Fibroblast of mammary gland (primary cell): Measurements from ENCODE around the gene ELOA.
"Not testable (repeated sequence)": the region's sequence is repeated elsewhere in the genome, so short reads cannot be mapped to it uniquely, and the experiment has no call there.

Source experiments
- DNase-seq: peaks from one replicate; pipeline ENCODE4 v3.0.0-alpha.2; 2010; ENCODE audit warnings: low read depth
- H3K4me3 ChIP-seq: 2 replicates; pipeline ENCODE4 v1.5.1; 2011; ENCODE audit warnings: low read depth, mild to moderate bottlenecking, low read length, moderate library complexity; ENCODE audit not compliant: control insufficient read depth
- CTCF ChIP-seq: conservative IDR thresholded peaks from 2 replicates; pipeline ENCODE4 v1.5.1; 2011; ENCODE audit warnings: low read depth, low read length, inconsistent platforms; ENCODE audit not compliant: control insufficient read depth, insufficient read depth

ELOA gene

GRCh38 chr1:23793018-23793781 is 49.9 kb downstream of the ELOA start:
- H3K4me3 ChIP-seq: no peak overlapping the region
- no peak for TF ChIP-seq CTCF
- peak; percentile 60 for DNase-seq

- no peak for TF ChIP-seq CTCF
- no peak overlapping the region for H3K4me3 ChIP-seq
- DNase-seq: no peak
Measured at GRCh38 chr1:23793861-23794731, 50.8 kb downstream of the ELOA start.

DNA sequence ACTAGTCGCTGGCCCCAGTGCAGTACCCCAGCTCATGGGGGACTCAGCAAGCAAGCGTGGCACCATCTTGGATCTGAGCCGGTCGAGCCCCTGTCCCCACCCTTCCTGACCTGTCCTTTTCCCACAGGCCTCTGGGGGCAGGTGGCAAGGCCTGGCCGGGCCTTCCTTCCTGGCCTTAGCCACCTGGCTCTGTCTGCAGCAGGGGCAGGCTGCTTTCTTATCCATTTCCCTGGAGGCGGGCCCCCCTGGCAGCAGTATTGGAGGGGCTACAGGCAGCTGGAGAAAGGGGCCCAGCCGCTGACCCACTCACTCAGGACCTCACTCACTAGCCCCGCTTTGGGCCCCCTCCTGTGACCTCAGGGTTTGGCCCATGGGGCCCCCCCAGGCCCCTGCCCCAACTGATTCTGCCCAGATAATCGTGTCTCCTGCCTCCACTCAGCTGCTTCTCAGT is 51.5 kb downstream of the ELOA start:
- DNase-seq, H3K4me3 ChIP-seq: not testable (repeated sequence)

- no peak overlapping the region for H3K4me3 ChIP-seq
- DNase-seq: no peak
- TF ChIP-seq CTCF: no peak
Measured at GRCh38 chr1:23795676-23796465, 52.6 kb downstream of the ELOA start.

DNA sequence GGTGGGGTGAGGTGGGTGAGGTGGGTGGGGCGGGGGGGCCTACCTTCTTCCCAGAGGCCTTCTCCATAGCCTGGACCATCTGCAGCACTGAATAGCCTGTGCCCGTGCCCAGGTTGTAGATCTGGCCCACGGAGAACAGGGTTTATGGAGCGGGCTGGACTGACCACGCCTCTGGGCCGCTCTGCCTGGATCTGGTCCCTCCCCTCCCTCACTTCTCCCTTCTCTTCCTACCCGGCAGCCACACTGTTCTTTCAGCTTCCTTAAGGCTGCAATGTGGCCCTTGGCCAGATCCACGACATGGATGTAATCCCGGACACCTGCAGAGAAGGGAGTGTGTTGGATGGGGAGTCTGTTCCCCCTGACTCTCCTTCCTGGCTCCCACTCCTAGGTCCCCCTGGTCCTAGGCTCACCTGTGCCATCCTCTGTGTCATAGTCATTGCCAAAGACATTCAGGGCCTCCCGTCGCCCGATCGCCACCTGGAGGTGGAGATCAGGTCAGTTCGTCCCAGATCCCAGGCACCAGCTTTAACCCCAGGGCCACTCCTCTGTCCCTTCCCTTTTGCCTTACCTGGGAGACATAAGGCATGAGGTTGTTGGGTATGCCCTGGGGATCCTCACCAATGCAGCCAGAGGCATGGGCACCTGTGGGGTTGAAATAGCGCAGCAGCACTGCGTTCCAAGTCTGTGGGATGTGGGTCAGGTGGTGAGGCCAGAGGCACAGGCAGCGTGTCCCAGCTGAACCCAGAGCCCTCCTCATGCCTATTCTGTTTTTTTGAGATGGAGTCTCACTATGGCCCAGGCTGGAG is 53.4 kb downstream of the ELOA start:
- DNase-seq: no peak
- TF ChIP-seq CTCF: no peak
- no peak overlapping the region for H3K4me3 ChIP-seq

- no peak overlapping the region for H3K4me3 ChIP-seq
- DNase-seq: no peak
- no peak for TF ChIP-seq CTCF
Measured at GRCh38 chr1:23797478-23798448, 54.5 kb downstream of the ELOA start.
